Ovary (tissue), 9 donors: Measurements from ENCODE around the gene C11orf68. TPM values are rescaled to one million over a fixed set of nuclear protein-coding genes. Genes with fewer than 3 reads are reported as not detected.

ENCODE experiments used
- DNase-seq, 5 donors: peaks; one replicate each; pipeline ENCODE4 v3.0.0-alpha.2; 2019 to 2020
- H3K27ac ChIP-seq, 2 donors: fragments of 200-600 bp; one replicate each; pipeline versions ENCODE4 v1.5.1 to v1.8.0; 2019 to 2022
- H3K27me3 ChIP-seq: fragments of 200-600 bp; one replicate; pipeline ENCODE4 v1.8.0; 2022
- H3K36me3 ChIP-seq: fragments of 200-600 bp; sonication (generic); one replicate; pipeline ENCODE4 v1.5.1; 2019
- H3K4me1 ChIP-seq: one replicate; pipeline ENCODE4 v1.8.1; 2013; ENCODE audit warnings: mild to moderate bottlenecking, moderate library complexity; ENCODE audit not compliant: insufficient read depth
- H3K4me3 ChIP-seq: fragments of 200-600 bp; sonication (generic); one replicate; pipeline ENCODE4 v1.5.1; 2017
- H3K9me3 ChIP-seq, 2 donors: fragments of 200-600 bp in 1 of 2; sonication (generic) in 1 of 2; one replicate each; pipeline versions ENCODE4 v1.5.1 to v1.8.1; 2013 to 2019; ENCODE audit warnings: mild to moderate bottlenecking in 1 of 2, moderate library complexity in 1 of 2
- CTCF ChIP-seq, 3 donors: fragments of 450-650 bp in 2 of 3; fragments of 200-600 bp in 1 of 3; IDR thresholded peaks; one replicate each; pipeline versions ENCODE4 v1.5.1 to v1.8.0; 2016 to 2022; ENCODE audit warnings: antibody characterized with exemption in 3 of 3, mild to moderate bottlenecking in 1 of 3
- EP300 ChIP-seq: sonication (generic); formaldehyde crosslinking; IDR thresholded peaks from one replicate; pipeline ENCODE4 v1.6.1; 2017; ENCODE audit warnings: antibody characterized with exemption
- POLR2A ChIP-seq: fragments of 450-650 bp; IDR thresholded peaks from one replicate; pipeline ENCODE4 v1.6.1; 2017; ENCODE audit warnings: antibody characterized with exemption, mild to moderate bottlenecking, moderate library complexity
- WGBS, 3 donors: extraction: QIAGEN DNeasy Blood & Tissue Kit in 1 of 3; methylation state at CpG; one replicate each; pipeline versions ENCODE4 v1.1.5 to v1.1.7; 2013 to 2017; 5-methylcytosine and 5-hydroxymethylcytosine counted together
- intact Hi-C, 4 donors: fragments of 100-400 bp; cut with DNase I; formaldehyde crosslinking; loops; one replicate each; pipeline versions ENCODE4 v1.11.0 to v1.15.1; 2022 to 2023
- polyA plus RNA-seq, 2 donors: library from polyadenylated mRNA; stranded (reverse); fragments of 200-250 nt in 1 of 2; fragments of 350-450 nt in 1 of 2; fragmentation: Illumina TruSeq in 1 of 2; extraction: RNeasy Lipid Tissue Mini Kit (QIAGEN cat#74804) in 1 of 2; gene quantifications; one replicate each; pipeline ENCODE4 v1.2.3, GENCODE V29; 2013 to 2014
- total RNA-seq, 7 donors: library from RNA; depleted of rRNA in 2 of 7; stranded (reverse); fragments of >200 nt in 2 of 7; fragmentation: NEBNext Ultra II Directional in 3 of 7; extraction: Animal tissue kit (Norgen Biotek cat#: 25700) in 3 of 7; gene quantifications; one replicate each; pipeline versions ENCODE4 v1.1.0 to v1.2.4, GENCODE V29; 2016 to 2023
- donor health status: DM: no; HTN: no; CAD: no; lungs with moderate emphysema.
- donor health status: DM: no; HTN: no; CAD: no.
- donor health status: Bipolar disorder and iron deficiency.
- donor health status: DM: yes; HTN: yes; CAD: no.
- donor health status: DM: no; HTN: no; CAD: no.
- donor health status: DM: yes; HTN: yes; CAD: no.

C11orf68 gene
- total and polyA plus RNA-seq, 9 donors = 13.7 to 70.5 (median 38.4) TPM

- Histone ChIP-seq H3K36me3 (no peaks in the 10 kb centered on the region), H3K4me3 (no peak overlapping the region), H3K27ac (no peak overlapping the region), H3K27me3 (no peaks in the 10 kb centered on the region), H3K9me3 (no peaks in the 10 kb centered on the region), H3K4me1 (no peaks in the 10 kb centered on the region)
- no peak for DNase-seq
- intact Hi-C loops = no loop called here
- no peak for TF ChIP-seq EP300
- no peak for TF ChIP-seq CTCF (IDR thresholded peaks at IDR 0.05)
- no peak for TF ChIP-seq POLR2A
- WGBS, 3 donors = 78 to 82% (median 80%) methylated on average over 4 of the region's 4 CpGs
Measured at GRCh38 chr11:65946655-65947054, 27.8 kb upstream of the C11orf68 start.

GRCh38 chr11:65945941-65946558, 27.2 kb upstream of the C11orf68 start:
- TF ChIP-seq CTCF (IDR thresholded peaks at IDR 0.05) (no peak), EP300 (no peak), POLR2A (no peak)
- WGBS, 3 donors = 83 to 86% (median 83%) methylated on average over 11 of the region's 11 CpGs
- Histone ChIP-seq H3K36me3 (no peaks in the 10 kb centered on the region), H3K4me3 (no peak overlapping the region), H3K27me3 (no peaks in the 10 kb centered on the region), H3K4me1 (no peaks in the 10 kb centered on the region), H3K9me3 (no peaks in the 10 kb centered on the region), H3K27ac (no peak overlapping the region)
- no peak for DNase-seq
- intact Hi-C loops = no loop called here

- Histone ChIP-seq H3K4me1 (no peaks in the 10 kb centered on the region), H3K4me3 (no peak within 1 kb of the TSS), H3K27ac (no peak within 1 kb of the TSS), H3K36me3 (no peaks in the 10 kb centered on the region), H3K27me3 (no peaks in the 10 kb centered on the region), H3K9me3 (no peaks in the 10 kb centered on the region)
- intact Hi-C loops = no loop called here
- TF ChIP-seq POLR2A (no peak), CTCF (IDR thresholded peaks at IDR 0.05) (no peak), EP300 (no peak)
- WGBS, 3 donors = 57 to 63% (median 60%) methylated on average over 13 of the region's 13 CpGs
- DNase-seq = no peak
Measured at GRCh38 chr11:65945430-65945911, 26.6 kb upstream of the C11orf68 start, which contains the start of gene TSGA10IP. TSGA10IP (plus strand) TSS chr11:65945480; CDS start chr11:65945676, 196 bp downstream.

GRCh38 chr11:65944767-65945166, 25.9 kb upstream of the C11orf68 start:
- intact Hi-C loops = no loop called here
- H3K4me3 ChIP-seq = no peak overlapping the region
- no peaks in the 10 kb centered on the region for H3K4me1 ChIP-seq
- WGBS, 3 donors = 68 to 73% (median 70%) methylated on average over 8 of the region's 8 CpGs
- H3K36me3 ChIP-seq = no peaks in the 10 kb centered on the region
- TF ChIP-seq POLR2A (no peak), CTCF (IDR thresholded peaks at IDR 0.05) (no peak), EP300 (no peak)
- H3K27me3 ChIP-seq = no peaks in the 10 kb centered on the region
- no peak for DNase-seq
- no peaks in the 10 kb centered on the region for H3K9me3 ChIP-seq
- H3K27ac ChIP-seq = no peak overlapping the region
